Measurements from ENCODE around the gene TMEM132D.

DNA sequence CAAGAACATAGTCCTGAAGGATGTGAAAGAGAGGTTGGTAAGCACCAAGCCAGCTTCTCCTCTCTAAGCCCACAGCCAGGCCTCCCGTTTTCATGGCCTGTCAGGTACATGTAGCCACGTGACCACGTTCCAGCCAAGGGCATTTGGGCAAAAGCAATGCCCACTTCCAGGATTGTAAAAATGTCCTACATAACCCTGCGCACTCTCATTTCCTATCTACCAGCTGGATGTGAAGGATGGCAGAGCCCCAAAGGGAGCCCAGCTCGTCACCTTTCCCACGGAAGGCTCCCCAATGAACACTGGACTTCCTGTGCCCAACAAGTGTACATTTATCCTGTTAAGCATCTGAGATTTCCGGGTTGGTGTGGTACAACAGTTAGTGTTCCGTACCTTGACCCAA lies 231.7 kb downstream of the TMEM132D start:
- TF ChIP-seq, protein P1, sequence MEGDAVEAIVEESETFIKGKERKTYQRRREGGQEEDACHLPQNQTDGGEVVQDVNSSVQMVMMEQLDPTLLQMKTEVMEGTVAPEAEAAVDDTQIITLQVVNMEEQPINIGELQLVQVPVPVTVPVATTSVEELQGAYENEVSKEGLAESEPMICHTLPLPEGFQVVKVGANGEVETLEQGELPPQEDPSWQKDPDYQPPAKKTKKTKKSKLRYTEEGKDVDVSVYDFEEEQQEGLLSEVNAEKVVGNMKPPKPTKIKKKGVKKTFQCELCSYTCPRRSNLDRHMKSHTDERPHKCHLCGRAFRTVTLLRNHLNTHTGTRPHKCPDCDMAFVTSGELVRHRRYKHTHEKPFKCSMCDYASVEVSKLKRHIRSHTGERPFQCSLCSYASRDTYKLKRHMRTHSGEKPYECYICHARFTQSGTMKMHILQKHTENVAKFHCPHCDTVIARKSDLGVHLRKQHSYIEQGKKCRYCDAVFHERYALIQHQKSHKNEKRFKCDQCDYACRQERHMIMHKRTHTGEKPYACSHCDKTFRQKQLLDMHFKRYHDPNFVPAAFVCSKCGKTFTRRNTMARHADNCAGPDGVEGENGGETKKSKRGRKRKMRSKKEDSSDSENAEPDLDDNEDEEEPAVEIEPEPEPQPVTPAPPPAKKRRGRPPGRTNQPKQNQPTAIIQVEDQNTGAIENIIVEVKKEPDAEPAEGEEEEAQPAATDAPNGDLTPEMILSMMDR (IDR thresholded peaks at IDR 0.05; ENCODE audit: low read length) = no peak
- TF ChIP-seq EZH2 (IDR thresholded peaks at IDR 0.05; ENCODE audit: borderline replicate concordance, low read length) = no peak
